ENCODE results near the gene LRP1B. TPM values are rescaled to one million over a fixed set of nuclear protein-coding genes. Genes with fewer than 3 reads are reported as not detected.
A peak's percentile ranks its signal among the peaks of the same experiment; 100 is the strongest.

The LRP1B gene
- total and polyA plus RNA-seq, 8 donors, result 0.03 to 1.6 (median 0.84) TPM

GRCh38 chr2:141582213-141582612 is 548.6 kb downstream of the LRP1B start:
- TF ChIP-seq, protein P1, sequence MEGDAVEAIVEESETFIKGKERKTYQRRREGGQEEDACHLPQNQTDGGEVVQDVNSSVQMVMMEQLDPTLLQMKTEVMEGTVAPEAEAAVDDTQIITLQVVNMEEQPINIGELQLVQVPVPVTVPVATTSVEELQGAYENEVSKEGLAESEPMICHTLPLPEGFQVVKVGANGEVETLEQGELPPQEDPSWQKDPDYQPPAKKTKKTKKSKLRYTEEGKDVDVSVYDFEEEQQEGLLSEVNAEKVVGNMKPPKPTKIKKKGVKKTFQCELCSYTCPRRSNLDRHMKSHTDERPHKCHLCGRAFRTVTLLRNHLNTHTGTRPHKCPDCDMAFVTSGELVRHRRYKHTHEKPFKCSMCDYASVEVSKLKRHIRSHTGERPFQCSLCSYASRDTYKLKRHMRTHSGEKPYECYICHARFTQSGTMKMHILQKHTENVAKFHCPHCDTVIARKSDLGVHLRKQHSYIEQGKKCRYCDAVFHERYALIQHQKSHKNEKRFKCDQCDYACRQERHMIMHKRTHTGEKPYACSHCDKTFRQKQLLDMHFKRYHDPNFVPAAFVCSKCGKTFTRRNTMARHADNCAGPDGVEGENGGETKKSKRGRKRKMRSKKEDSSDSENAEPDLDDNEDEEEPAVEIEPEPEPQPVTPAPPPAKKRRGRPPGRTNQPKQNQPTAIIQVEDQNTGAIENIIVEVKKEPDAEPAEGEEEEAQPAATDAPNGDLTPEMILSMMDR (IDR thresholded peaks at IDR 0.05), result no peak
- H3K9me3 ChIP-seq, result no peaks in the 10 kb centered on the region
- H3K27me3 ChIP-seq, result no peaks in the 10 kb centered on the region
- H3K27ac ChIP-seq, result no peak overlapping the region
- no peak overlapping the region for H3K4me3 ChIP-seq
- ATAC-seq, result no peak
- intact Hi-C loops (cut with DNase I), result no loop called here
- H3K36me3 ChIP-seq, result no peaks in the 10 kb centered on the region
- H3K4me1 ChIP-seq, result no peaks in the 10 kb centered on the region
- no peak for DNase-seq

- H3K27me3 ChIP-seq, result no peaks in the 10 kb centered on the region
- TF ChIP-seq, protein P1 (IDR thresholded peaks at IDR 0.05), result no peak
- intact Hi-C loops (cut with DNase I), result no loop called here
- H3K9me3 ChIP-seq, result peaks cover 0 to 2% of the 10 kb centered on the region in 2 donors
- no peaks in the 10 kb centered on the region for H3K36me3 ChIP-seq
- ATAC-seq (no peak), DNase-seq (no peak)
- no peak overlapping the region for H3K27ac ChIP-seq
- no peaks in the 10 kb centered on the region for H3K4me1 ChIP-seq
- no peak overlapping the region for H3K4me3 ChIP-seq
Observed at GRCh38 chr2:141579071-141579470, 551.7 kb downstream of the LRP1B start.

GRCh38 chr2:141570474-141571131 is 560.2 kb downstream of the LRP1B start:
- Histone ChIP-seq H3K4me1 (no peaks in the 10 kb centered on the region), H3K4me3 (no peak overlapping the region), H3K36me3 (no peaks in the 10 kb centered on the region), H3K27me3 (no peaks in the 10 kb centered on the region), H3K9me3 (peaks cover 0 to 6% of the 10 kb centered on the region in 2 donors), H3K27ac (no peak overlapping the region)
- TF ChIP-seq, protein P1 (IDR thresholded peaks at IDR 0.05), result no peak
- intact Hi-C loops (cut with DNase I), result no loop called here
- DNase-seq, result peak in 1 of 4 donors; percentile 39
- no peak for ATAC-seq

DNA sequence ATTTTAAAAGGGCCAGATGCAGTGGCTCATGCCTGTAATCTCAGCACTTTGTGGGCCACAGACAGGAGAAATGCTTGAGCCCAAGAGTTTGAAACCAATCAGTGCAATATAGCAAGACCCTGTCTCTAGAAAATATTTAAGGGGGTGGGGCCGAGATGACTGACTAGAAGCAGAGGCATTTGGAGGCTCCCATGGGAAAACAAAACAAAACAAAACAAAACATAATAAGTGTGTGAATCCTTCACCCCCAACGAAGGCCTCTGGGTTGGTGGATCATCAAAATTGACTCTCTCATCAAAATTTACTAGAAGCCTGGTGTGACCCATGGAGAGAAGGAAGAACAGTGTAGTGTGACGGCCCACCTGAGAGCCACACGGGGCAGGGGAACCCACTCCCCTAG is 560.9 kb downstream of the LRP1B start:
- Histone ChIP-seq H3K4me3 (no peak overlapping the region), H3K27me3 (no peaks in the 10 kb centered on the region), H3K9me3 (peaks cover 0 to 4% of the 10 kb centered on the region in 2 donors), H3K4me1 (no peaks in the 10 kb centered on the region), H3K36me3 (no peaks in the 10 kb centered on the region), H3K27ac (no peak overlapping the region)
- no peak for ATAC-seq
- TF ChIP-seq, protein P1 (IDR thresholded peaks at IDR 0.05), result no peak
- intact Hi-C loops (cut with DNase I), result no loop called here
- peak in 1 of 4 donors; percentile 8 for DNase-seq

- no peaks in the 10 kb centered on the region for H3K27me3 ChIP-seq
- DNase-seq (no peak), ATAC-seq (no peak)
- intact Hi-C loops (cut with DNase I), result no loop called here
- H3K9me3 ChIP-seq, result no peaks in the 10 kb centered on the region
- H3K36me3 ChIP-seq, result no peaks in the 10 kb centered on the region
- H3K27ac ChIP-seq, result no peak overlapping the region
- H3K4me1 ChIP-seq, result no peaks in the 10 kb centered on the region
- no peak overlapping the region for H3K4me3 ChIP-seq
- TF ChIP-seq, protein P1 (IDR thresholded peaks at IDR 0.05), result no peak
Observed at GRCh38 chr2:141565597-141565996, 565.2 kb downstream of the LRP1B start.

Data from left lung (tissue), 10 donors.